Measurements from ENCODE around the gene ELK3.

The ELK3 gene

GRCh38 chr12:96219700-96220206 lies 25.6 kb downstream of the ELK3 start:
- Histone ChIP-seq H3K18ac (ENCODE audit: low read length) (peak overlapping the region; percentile 74), H2BK12ac (ENCODE audit: low read length) (no peak overlapping the region), H2BK5ac (ENCODE audit: low read length) (no peak overlapping the region), H2AFZ (ENCODE audit: low read length) (no peak overlapping the region), H2BK15ac (ENCODE audit: low read length) (peak overlapping the region; percentile 72), H3K4me2 (ENCODE audit: insufficient read depth, low read length, poor library complexity, severe bottlenecking) (no peak overlapping the region), H2BK120ac (ENCODE audit: low read depth, low read length) (no peak overlapping the region), H3K79me1 (ENCODE audit: low read depth, low read length) (no peaks in the 10 kb centered on the region), H4K8ac (ENCODE audit: low read depth, low read length) (no peak overlapping the region), H3K27me3 (ENCODE audit: control insufficient read depth in 3 of 3, insufficient read depth in 3 of 3, low read depth in 1 of 3, low read length in 3 of 3) (no peaks in the 10 kb centered on the region), H3K14ac (ENCODE audit: low read length) (no peak overlapping the region), H3K9ac (ENCODE audit: low read depth, low read length, poor library complexity) (no peak overlapping the region), H3K4me1 (ENCODE audit: control insufficient read depth in 2 of 2, insufficient read depth in 1 of 2, low read depth in 1 of 2, low read length in 2 of 2) (peaks cover 4 to 11% of the 10 kb centered on the region in 2 donors), H3K23ac (ENCODE audit: low read depth, low read length, poor library complexity) (peak overlapping the region; percentile 21), H3K9me3 (replicated peaks in 1 of 2; ENCODE audit: control insufficient read depth in 2 of 2, insufficient read depth in 1 of 2, low read depth in 1 of 2, low read length in 2 of 2) (peaks cover 0 to 1% of the 10 kb centered on the region in 2 donors), H4K91ac (ENCODE audit: low read depth, low read length, poor library complexity) (no peak overlapping the region), H3K4ac (ENCODE audit: low read length) (no peak overlapping the region), H3K27ac (replicated peaks; ENCODE audit: low read length) (no peak overlapping the region), H3K36me3 (replicated peaks in 1 of 2; ENCODE audit: control insufficient read depth in 2 of 2, insufficient read depth in 2 of 2, low read length in 2 of 2) (no peaks in the 10 kb centered on the region), H3K4me3 (ENCODE audit: low read length in 2 of 2) (no peak overlapping the region), H2AK5ac (ENCODE audit: low read depth, low read length) (peak overlapping the region; percentile 54)
- DNase-seq (ENCODE audit: low spot score): no peak
- WGBS, 2 donors (ENCODE audit: extremely low coverage in 2 of 2, insufficient read length in 2 of 2, insufficient replicate concordance in 1 of 2): no CpG with 5 or more reads among the region's 15 CpGs

GRCh38 chr12:96220902-96221301 lies 26.7 kb downstream of the ELK3 start:
- H3K9ac ChIP-seq (ENCODE audit: low read depth, low read length, poor library complexity): no peak overlapping the region
- no peak overlapping the region for H3K18ac ChIP-seq (ENCODE audit: low read length)
- peaks cover 0 to 1% of the 10 kb centered on the region in 2 donors for H3K9me3 ChIP-seq (replicated peaks in 1 of 2; ENCODE audit: control insufficient read depth in 2 of 2, insufficient read depth in 1 of 2, low read depth in 1 of 2, low read length in 2 of 2)
- WGBS, 2 donors (ENCODE audit: extremely low coverage in 2 of 2, insufficient read length in 2 of 2, insufficient replicate concordance in 1 of 2): no CpG with 5 or more reads among the region's 5 CpGs
- no peak overlapping the region for H4K91ac ChIP-seq (ENCODE audit: low read depth, low read length, poor library complexity)
- no peak overlapping the region for H2BK5ac ChIP-seq (ENCODE audit: low read length)
- H3K4ac ChIP-seq (ENCODE audit: low read length): no peak overlapping the region
- peaks cover 4 to 5% of the 10 kb centered on the region in 2 donors for H3K4me1 ChIP-seq (ENCODE audit: control insufficient read depth in 2 of 2, insufficient read depth in 1 of 2, low read depth in 1 of 2, low read length in 2 of 2)
- no peaks in the 10 kb centered on the region for H3K27me3 ChIP-seq (ENCODE audit: control insufficient read depth in 3 of 3, insufficient read depth in 3 of 3, low read depth in 1 of 3, low read length in 3 of 3)
- H3K4me2 ChIP-seq (ENCODE audit: insufficient read depth, low read length, poor library complexity, severe bottlenecking): no peak overlapping the region
- H2BK120ac ChIP-seq (ENCODE audit: low read depth, low read length): no peak overlapping the region
- no peak overlapping the region for H3K4me3 ChIP-seq (ENCODE audit: low read length in 2 of 2)
- H2AK5ac ChIP-seq (ENCODE audit: low read depth, low read length): no peak overlapping the region
- no peak overlapping the region for H3K14ac ChIP-seq (ENCODE audit: low read length)
- H3K36me3 ChIP-seq (replicated peaks in 1 of 2; ENCODE audit: control insufficient read depth in 2 of 2, insufficient read depth in 2 of 2, low read length in 2 of 2): no peaks in the 10 kb centered on the region
- no peak overlapping the region for H3K27ac ChIP-seq (replicated peaks; ENCODE audit: low read length)
- H2BK12ac ChIP-seq (ENCODE audit: low read length): no peak overlapping the region
- no peaks in the 10 kb centered on the region for H3K79me1 ChIP-seq (ENCODE audit: low read depth, low read length)
- no peak overlapping the region for H4K8ac ChIP-seq (ENCODE audit: low read depth, low read length)
- no peak overlapping the region for H3K23ac ChIP-seq (ENCODE audit: low read depth, low read length, poor library complexity)
- H2BK15ac ChIP-seq (ENCODE audit: low read length): no peak overlapping the region
- H2AFZ ChIP-seq (ENCODE audit: low read length): no peak overlapping the region
- DNase-seq (ENCODE audit: low spot score): no peak

- no peak overlapping the region for H4K8ac ChIP-seq (ENCODE audit: low read depth, low read length)
- no CpG with 5 or more reads among the region's 6 CpGs for WGBS, 2 donors (ENCODE audit: extremely low coverage in 2 of 2, insufficient read length in 2 of 2, insufficient replicate concordance in 1 of 2)
- H2BK5ac ChIP-seq (ENCODE audit: low read length): no peak overlapping the region
- H3K23ac ChIP-seq (ENCODE audit: low read depth, low read length, poor library complexity): no peak overlapping the region
- DNase-seq (ENCODE audit: low spot score): no peak
- no peaks in the 10 kb centered on the region for H3K36me3 ChIP-seq (replicated peaks in 1 of 2; ENCODE audit: control insufficient read depth in 2 of 2, insufficient read depth in 2 of 2, low read length in 2 of 2)
- no peak overlapping the region for H3K18ac ChIP-seq (ENCODE audit: low read length)
- H3K9ac ChIP-seq (ENCODE audit: low read depth, low read length, poor library complexity): no peak overlapping the region
- H3K4me3 ChIP-seq (ENCODE audit: low read length in 2 of 2): no peak overlapping the region
- H3K4ac ChIP-seq (ENCODE audit: low read length): no peak overlapping the region
- H3K27me3 ChIP-seq (ENCODE audit: control insufficient read depth in 3 of 3, insufficient read depth in 3 of 3, low read depth in 1 of 3, low read length in 3 of 3): no peaks in the 10 kb centered on the region
- no peak overlapping the region for H3K14ac ChIP-seq (ENCODE audit: low read length)
- H2BK12ac ChIP-seq (ENCODE audit: low read length): no peak overlapping the region
- no peak overlapping the region for H2AFZ ChIP-seq (ENCODE audit: low read length)
- no peak overlapping the region for H3K4me2 ChIP-seq (ENCODE audit: insufficient read depth, low read length, poor library complexity, severe bottlenecking)
- H3K79me1 ChIP-seq (ENCODE audit: low read depth, low read length): no peaks in the 10 kb centered on the region
- no peak overlapping the region for H3K27ac ChIP-seq (replicated peaks; ENCODE audit: low read length)
- H2AK5ac ChIP-seq (ENCODE audit: low read depth, low read length): no peak overlapping the region
- no peak overlapping the region for H2BK15ac ChIP-seq (ENCODE audit: low read length)
- H3K4me1 ChIP-seq (ENCODE audit: control insufficient read depth in 2 of 2, insufficient read depth in 1 of 2, low read depth in 1 of 2, low read length in 2 of 2): peaks cover under 1 to 4% of the 10 kb centered on the region in 2 donors
- no peak overlapping the region for H2BK120ac ChIP-seq (ENCODE audit: low read depth, low read length)
- peaks cover 0 to 1% of the 10 kb centered on the region in 2 donors for H3K9me3 ChIP-seq (replicated peaks in 1 of 2; ENCODE audit: control insufficient read depth in 2 of 2, insufficient read depth in 1 of 2, low read depth in 1 of 2, low read length in 2 of 2)
- H4K91ac ChIP-seq (ENCODE audit: low read depth, low read length, poor library complexity): no peak overlapping the region
Measured at GRCh38 chr12:96221391-96221790, 27.2 kb downstream of the ELK3 start.

GRCh38 chr12:96223411-96224218 lies 29.4 kb downstream of the ELK3 start:
- Histone ChIP-seq H2BK5ac (ENCODE audit: low read length) (no peak overlapping the region), H2BK12ac (ENCODE audit: low read length) (no peak overlapping the region), H3K23ac (ENCODE audit: low read depth, low read length, poor library complexity) (no peak overlapping the region), H2AFZ (ENCODE audit: low read length) (no peak overlapping the region), H3K18ac (ENCODE audit: low read length) (peak overlapping the region; percentile 32), H3K27ac (replicated peaks; ENCODE audit: low read length) (no peak overlapping the region), H2BK15ac (ENCODE audit: low read length) (no peak overlapping the region), H2BK120ac (ENCODE audit: low read depth, low read length) (no peak overlapping the region), H3K14ac (ENCODE audit: low read length) (no peak overlapping the region), H3K9me3 (replicated peaks in 1 of 2; ENCODE audit: control insufficient read depth in 2 of 2, insufficient read depth in 1 of 2, low read depth in 1 of 2, low read length in 2 of 2) (peaks cover 0 to 1% of the 10 kb centered on the region in 2 donors), H3K4ac (ENCODE audit: low read length) (no peak overlapping the region), H3K79me1 (ENCODE audit: low read depth, low read length) (no peaks in the 10 kb centered on the region), H4K91ac (ENCODE audit: low read depth, low read length, poor library complexity) (no peak overlapping the region), H4K8ac (ENCODE audit: low read depth, low read length) (no peak overlapping the region), H3K27me3 (ENCODE audit: control insufficient read depth in 3 of 3, insufficient read depth in 3 of 3, low read depth in 1 of 3, low read length in 3 of 3) (no peaks in the 10 kb centered on the region), H3K4me1 (ENCODE audit: control insufficient read depth in 2 of 2, insufficient read depth in 1 of 2, low read depth in 1 of 2, low read length in 2 of 2) (peaks cover 0 to 4% of the 10 kb centered on the region in 2 donors), H2AK5ac (ENCODE audit: low read depth, low read length) (no peak overlapping the region), H3K4me3 (ENCODE audit: low read length in 2 of 2) (no peak overlapping the region), H3K9ac (ENCODE audit: low read depth, low read length, poor library complexity) (no peak overlapping the region), H3K4me2 (ENCODE audit: insufficient read depth, low read length, poor library complexity, severe bottlenecking) (no peak overlapping the region), H3K36me3 (replicated peaks in 1 of 2; ENCODE audit: control insufficient read depth in 2 of 2, insufficient read depth in 2 of 2, low read length in 2 of 2) (no peaks in the 10 kb centered on the region)
- WGBS, 2 donors (ENCODE audit: extremely low coverage in 2 of 2, insufficient read length in 2 of 2, insufficient replicate concordance in 1 of 2): no CpG with 5 or more reads among the region's 16 CpGs
- DNase-seq (ENCODE audit: low spot score): no peak

Data from neuronal stem cell (in vitro differentiated cells).